HEK293 (cell line): ENCODE data around the gene PTPRA.

Experiments
- CTCF ChIA-PET: fragments of 350-600 bp; formaldehyde crosslinking; extraction: SDS; loops from one replicate; lab custom pipeline; 2021; ENCODE audit warnings: antibody characterized with exemption; lab: Yijun Ruan, JAX
- POLR2A ChIA-PET: fragments of 300-600 bp; formaldehyde crosslinking; extraction: SDS; loops from one replicate; lab custom pipeline; 2020; ENCODE audit warnings: antibody characterized with exemption, inconsistent platforms; lab: Yijun Ruan, JAX
- H3K27ac ChIP-seq: fragments of 200-500 bp; sonication (Bioruptor generic); 2 replicates; pipeline ENCODE4 v1.5.1; 2014; ENCODE audit warnings: low read depth, low read length, control low read depth, inconsistent platforms; ENCODE audit errors: extremely low read depth
- H3K36me3 ChIP-seq, 2 experiments: fragments of 200-500 bp in 1 of 2; sonication (Bioruptor generic) in 1 of 2; 1 replicate in 1 of 2; 2 replicates in 1 of 2; pipeline ENCODE4 v1.5.1; 2014 to 2017; ENCODE audit warnings: inconsistent platforms in 2 of 2, low read length in 2 of 2; ENCODE audit not compliant: control insufficient read depth in 2 of 2, insufficient read depth in 1 of 2
- H3K4me1 ChIP-seq: fragments of 200-500 bp; sonication (Bioruptor generic); 2 replicates; pipeline ENCODE4 v1.5.1; 2014; ENCODE audit warnings: mild to moderate bottlenecking, low read length, inconsistent platforms; ENCODE audit not compliant: control insufficient read depth, insufficient read depth
- H3K4me3 ChIP-seq: 2 replicates; pipeline ENCODE4 v1.5.1; 2011; ENCODE audit warnings: low read depth, mild to moderate bottlenecking, control low read depth, low read length, moderate library complexity
- H3K9me3 ChIP-seq: fragments of 200-500 bp; sonication (Bioruptor generic); 2 replicates; pipeline ENCODE4 v1.5.1; 2014; ENCODE audit warnings: low read depth, low read length, inconsistent platforms; ENCODE audit not compliant: control insufficient read depth, insufficient read depth
- CTCF ChIP-seq: fragments of 450-650 bp; formaldehyde crosslinking; IDR thresholded peaks from 2 replicates; pipeline ENCODE4 v1.5.1; 2016; ENCODE audit warnings: missing biosample characterization, missing genetic modification characterization
- HIC1 ChIP-seq: fragments of 450-650 bp; formaldehyde crosslinking; IDR thresholded peaks from 2 replicates; pipeline ENCODE4 v1.5.1; 2016; ENCODE audit warnings: missing biosample characterization, missing genetic modification characterization
- ZBTB20 ChIP-seq: fragments of 450-650 bp; formaldehyde crosslinking; IDR thresholded peaks from 2 replicates; pipeline ENCODE4 v1.5.1; 2016; ENCODE audit warnings: missing biosample characterization, missing genetic modification characterization
- ZNF157 ChIP-seq: fragments of 450-650 bp; formaldehyde crosslinking; IDR thresholded peaks from 2 replicates; pipeline ENCODE4 v1.5.1; 2016; ENCODE audit warnings: missing biosample characterization, missing genetic modification characterization
- ZNF174 ChIP-seq: fragments of 450-650 bp; formaldehyde crosslinking; IDR thresholded peaks from 2 replicates; pipeline ENCODE4 v1.5.0; 2017; ENCODE audit warnings: missing biosample characterization, mild to moderate bottlenecking, missing genetic modification characterization
- ZNF37A ChIP-seq: fragments of 450-650 bp; IDR thresholded peaks from 2 replicates; pipeline ENCODE4 v1.5.1; 2018; ENCODE audit warnings: missing biosample characterization, missing genetic modification characterization
- ZNF571 ChIP-seq: fragments of 450-650 bp; formaldehyde crosslinking; IDR thresholded peaks from 2 replicates; pipeline ENCODE4 v1.5.0; 2017; ENCODE audit warnings: missing biosample characterization, missing genetic modification characterization
- ZNF596 ChIP-seq: fragments of 450-650 bp; IDR thresholded peaks from 2 replicates; pipeline ENCODE4 v1.5.0; 2018; ENCODE audit warnings: missing biosample characterization, mild to moderate bottlenecking, missing genetic modification characterization, moderate library complexity
- TF ChIP-seq, protein P1 (sequence below): fragments of 450-650 bp; formaldehyde crosslinking; IDR thresholded peaks from 2 replicates; pipeline ENCODE4 v1.5.1; 2017; ENCODE audit warnings: missing biosample characterization, missing genetic modification characterization
- TF ChIP-seq, protein P2 (sequence below): fragments of 450-650 bp; formaldehyde crosslinking; conservative IDR thresholded peaks from 2 replicates; pipeline ENCODE4 v1.5.1; 2016; ENCODE audit warnings: low read depth, missing biosample characterization, missing genetic modification characterization
- TF ChIP-seq, protein P3 (sequence below): fragments of 450-650 bp; formaldehyde crosslinking; conservative IDR thresholded peaks from 2 replicates; pipeline ENCODE4 v1.5.1; 2016; ENCODE audit warnings: low read depth, missing biosample characterization, missing genetic modification characterization
- TF ChIP-seq, protein P4 (sequence below): fragments of 450-650 bp; formaldehyde crosslinking; IDR thresholded peaks from 2 replicates; pipeline ENCODE4 v1.5.1; 2016; ENCODE audit warnings: missing biosample characterization, missing genetic modification characterization
- TF ChIP-seq, protein P5 (sequence below): fragments of 450-650 bp; formaldehyde crosslinking; IDR thresholded peaks from 2 replicates; pipeline ENCODE4 v1.5.1; 2016; ENCODE audit warnings: missing biosample characterization, missing genetic modification characterization

Gene PTPRA

DNA sequence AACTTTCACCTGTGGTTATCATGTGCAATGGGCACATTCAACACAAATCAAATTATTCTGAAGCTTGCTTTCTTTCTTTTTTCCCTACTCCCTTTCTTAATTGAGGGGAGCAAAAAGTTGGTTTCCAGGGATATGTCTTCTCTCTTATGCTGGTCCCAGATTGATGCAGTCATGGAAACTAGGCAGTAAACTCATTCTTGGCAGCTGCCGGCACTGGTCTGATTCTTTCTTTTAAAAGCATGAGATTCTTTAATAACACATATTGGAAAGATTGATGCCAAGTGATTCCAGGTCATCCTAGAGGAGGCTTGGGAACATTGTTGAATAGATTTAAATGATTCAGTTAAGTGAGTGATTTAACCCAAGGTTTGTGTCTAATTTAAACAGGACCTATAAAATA, 29.0 kb downstream of the PTPRA start (continued):
- TF ChIP-seq, protein P1, sequence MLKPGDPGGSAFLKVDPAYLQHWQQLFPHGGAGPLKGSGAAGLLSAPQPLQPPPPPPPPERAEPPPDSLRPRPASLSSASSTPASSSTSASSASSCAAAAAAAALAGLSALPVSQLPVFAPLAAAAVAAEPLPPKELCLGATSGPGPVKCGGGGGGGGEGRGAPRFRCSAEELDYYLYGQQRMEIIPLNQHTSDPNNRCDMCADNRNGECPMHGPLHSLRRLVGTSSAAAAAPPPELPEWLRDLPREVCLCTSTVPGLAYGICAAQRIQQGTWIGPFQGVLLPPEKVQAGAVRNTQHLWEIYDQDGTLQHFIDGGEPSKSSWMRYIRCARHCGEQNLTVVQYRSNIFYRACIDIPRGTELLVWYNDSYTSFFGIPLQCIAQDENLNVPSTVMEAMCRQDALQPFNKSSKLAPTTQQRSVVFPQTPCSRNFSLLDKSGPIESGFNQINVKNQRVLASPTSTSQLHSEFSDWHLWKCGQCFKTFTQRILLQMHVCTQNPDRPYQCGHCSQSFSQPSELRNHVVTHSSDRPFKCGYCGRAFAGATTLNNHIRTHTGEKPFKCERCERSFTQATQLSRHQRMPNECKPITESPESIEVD (tag by site-specific recombination), result no peak
- TF ChIP-seq, protein P2, sequence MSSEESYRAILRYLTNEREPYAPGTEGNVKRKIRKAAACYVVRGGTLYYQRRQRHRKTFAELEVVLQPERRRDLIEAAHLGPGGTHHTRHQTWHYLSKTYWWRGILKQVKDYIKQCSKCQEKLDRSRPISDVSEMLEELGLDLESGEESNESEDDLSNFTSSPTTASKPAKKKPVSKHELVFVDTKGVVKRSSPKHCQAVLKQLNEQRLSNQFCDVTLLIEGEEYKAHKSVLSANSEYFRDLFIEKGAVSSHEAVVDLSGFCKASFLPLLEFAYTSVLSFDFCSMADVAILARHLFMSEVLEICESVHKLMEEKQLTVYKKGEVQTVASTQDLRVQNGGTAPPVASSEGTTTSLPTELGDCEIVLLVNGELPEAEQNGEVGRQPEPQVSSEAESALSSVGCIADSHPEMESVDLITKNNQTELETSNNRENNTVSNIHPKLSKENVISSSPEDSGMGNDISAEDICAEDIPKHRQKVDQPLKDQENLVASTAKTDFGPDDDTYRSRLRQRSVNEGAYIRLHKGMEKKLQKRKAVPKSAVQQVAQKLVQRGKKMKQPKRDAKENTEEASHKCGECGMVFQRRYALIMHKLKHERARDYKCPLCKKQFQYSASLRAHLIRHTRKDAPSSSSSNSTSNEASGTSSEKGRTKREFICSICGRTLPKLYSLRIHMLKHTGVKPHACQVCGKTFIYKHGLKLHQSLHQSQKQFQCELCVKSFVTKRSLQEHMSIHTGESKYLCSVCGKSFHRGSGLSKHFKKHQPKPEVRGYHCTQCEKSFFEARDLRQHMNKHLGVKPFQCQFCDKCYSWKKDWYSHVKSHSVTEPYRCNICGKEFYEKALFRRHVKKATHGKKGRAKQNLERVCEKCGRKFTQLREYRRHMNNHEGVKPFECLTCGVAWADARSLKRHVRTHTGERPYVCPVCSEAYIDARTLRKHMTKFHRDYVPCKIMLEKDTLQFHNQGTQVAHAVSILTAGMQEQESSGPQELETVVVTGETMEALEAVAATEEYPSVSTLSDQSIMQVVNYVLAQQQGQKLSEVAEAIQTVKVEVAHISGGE, result no peak
- TF ChIP-seq HIC1 (tag by site-specific recombination), result no peak
- no peak for TF ChIP-seq ZNF174 (tag by site-specific recombination)
- TF ChIP-seq, all 188 proteins: peak for 0

- ChIA-PET POLR2A (no interaction called here), CTCF (no interaction called here)
- H3K27ac ChIP-seq, result no peak overlapping the region
- H3K4me3 ChIP-seq, result no peak overlapping the region
- peaks cover 4% of the 10 kb centered on the region for H3K4me1 ChIP-seq
- no peaks in the 10 kb centered on the region; a peak in 1 of 3 replicates for H3K36me3 ChIP-seq
- H3K9me3 ChIP-seq, result no peaks in the 10 kb centered on the region
- no peak for TF ChIP-seq ZNF596 (tag by site-specific recombination)
- TF ChIP-seq ZNF157, result no peak
- TF ChIP-seq, protein P3, sequence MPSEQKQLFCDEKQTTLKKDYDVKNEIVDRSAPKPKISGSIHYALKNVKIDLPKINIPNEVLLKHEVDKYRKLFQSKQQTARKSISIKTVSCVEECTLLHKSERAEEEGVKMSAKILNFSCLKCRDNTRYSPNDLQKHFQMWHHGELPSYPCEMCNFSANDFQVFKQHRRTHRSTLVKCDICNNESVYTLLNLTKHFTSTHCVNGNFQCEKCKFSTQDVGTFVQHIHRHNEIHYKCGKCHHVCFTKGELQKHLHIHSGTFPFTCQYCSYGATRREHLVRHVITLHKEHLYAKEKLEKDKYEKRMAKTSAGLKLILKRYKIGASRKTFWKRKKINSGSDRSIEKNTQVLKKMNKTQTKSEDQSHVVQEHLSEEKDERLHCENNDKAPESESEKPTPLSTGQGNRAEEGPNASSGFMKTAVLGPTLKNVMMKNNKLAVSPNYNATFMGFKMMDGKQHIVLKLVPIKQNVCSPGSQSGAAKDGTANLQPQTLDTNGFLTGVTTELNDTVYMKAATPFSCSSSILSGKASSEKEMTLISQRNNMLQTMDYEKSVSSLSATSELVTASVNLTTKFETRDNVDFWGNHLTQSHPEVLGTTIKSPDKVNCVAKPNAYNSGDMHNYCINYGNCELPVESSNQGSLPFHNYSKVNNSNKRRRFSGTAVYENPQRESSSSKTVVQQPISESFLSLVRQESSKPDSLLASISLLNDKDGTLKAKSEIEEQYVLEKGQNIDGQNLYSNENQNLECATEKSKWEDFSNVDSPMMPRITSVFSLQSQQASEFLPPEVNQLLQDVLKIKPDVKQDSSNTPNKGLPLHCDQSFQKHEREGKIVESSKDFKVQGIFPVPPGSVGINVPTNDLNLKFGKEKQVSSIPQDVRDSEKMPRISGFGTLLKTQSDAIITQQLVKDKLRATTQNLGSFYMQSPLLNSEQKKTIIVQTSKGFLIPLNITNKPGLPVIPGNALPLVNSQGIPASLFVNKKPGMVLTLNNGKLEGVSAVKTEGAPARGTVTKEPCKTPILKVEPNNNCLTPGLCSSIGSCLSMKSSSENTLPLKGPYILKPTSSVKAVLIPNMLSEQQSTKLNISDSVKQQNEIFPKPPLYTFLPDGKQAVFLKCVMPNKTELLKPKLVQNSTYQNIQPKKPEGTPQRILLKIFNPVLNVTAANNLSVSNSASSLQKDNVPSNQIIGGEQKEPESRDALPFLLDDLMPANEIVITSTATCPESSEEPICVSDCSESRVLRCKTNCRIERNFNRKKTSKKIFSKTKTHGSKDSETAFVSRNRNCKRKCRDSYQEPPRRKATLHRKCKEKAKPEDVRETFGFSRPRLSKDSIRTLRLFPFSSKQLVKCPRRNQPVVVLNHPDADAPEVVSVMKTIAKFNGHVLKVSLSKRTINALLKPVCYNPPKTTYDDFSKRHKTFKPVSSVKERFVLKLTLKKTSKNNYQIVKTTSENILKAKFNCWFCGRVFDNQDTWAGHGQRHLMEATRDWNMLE (tag by site-specific recombination), result no peak
- TF ChIP-seq, protein P4, sequence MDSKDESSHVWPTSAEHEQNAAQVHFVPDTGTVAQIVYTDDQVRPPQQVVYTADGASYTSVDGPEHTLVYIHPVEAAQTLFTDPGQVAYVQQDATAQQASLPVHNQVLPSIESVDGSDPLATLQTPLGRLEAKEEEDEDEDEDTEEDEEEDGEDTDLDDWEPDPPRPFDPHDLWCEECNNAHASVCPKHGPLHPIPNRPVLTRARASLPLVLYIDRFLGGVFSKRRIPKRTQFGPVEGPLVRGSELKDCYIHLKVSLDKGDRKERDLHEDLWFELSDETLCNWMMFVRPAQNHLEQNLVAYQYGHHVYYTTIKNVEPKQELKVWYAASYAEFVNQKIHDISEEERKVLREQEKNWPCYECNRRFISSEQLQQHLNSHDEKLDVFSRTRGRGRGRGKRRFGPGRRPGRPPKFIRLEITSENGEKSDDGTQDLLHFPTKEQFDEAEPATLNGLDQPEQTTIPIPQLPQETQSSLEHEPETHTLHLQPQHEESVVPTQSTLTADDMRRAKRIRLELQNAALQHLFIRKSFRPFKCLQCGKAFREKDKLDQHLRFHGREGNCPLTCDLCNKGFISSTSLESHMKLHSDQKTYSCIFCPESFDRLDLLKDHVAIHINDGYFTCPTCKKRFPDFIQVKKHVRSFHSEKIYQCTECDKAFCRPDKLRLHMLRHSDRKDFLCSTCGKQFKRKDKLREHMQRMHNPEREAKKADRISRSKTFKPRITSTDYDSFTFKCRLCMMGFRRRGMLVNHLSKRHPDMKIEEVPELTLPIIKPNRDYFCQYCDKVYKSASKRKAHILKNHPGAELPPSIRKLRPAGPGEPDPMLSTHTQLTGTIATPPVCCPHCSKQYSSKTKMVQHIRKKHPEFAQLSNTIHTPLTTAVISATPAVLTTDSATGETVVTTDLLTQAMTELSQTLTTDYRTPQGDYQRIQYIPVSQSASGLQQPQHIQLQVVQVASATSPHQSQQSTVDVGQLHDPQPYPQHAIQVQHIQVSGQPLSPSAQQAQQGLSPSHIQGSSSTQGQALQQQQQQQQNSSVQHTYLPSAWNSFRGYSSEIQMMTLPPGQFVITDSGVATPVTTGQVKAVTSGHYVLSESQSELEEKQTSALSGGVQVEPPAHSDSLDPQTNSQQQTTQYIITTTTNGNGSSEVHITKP, result no peak
- no peak for TF ChIP-seq ZNF571 (tag by site-specific recombination)
- TF ChIP-seq, protein P5, sequence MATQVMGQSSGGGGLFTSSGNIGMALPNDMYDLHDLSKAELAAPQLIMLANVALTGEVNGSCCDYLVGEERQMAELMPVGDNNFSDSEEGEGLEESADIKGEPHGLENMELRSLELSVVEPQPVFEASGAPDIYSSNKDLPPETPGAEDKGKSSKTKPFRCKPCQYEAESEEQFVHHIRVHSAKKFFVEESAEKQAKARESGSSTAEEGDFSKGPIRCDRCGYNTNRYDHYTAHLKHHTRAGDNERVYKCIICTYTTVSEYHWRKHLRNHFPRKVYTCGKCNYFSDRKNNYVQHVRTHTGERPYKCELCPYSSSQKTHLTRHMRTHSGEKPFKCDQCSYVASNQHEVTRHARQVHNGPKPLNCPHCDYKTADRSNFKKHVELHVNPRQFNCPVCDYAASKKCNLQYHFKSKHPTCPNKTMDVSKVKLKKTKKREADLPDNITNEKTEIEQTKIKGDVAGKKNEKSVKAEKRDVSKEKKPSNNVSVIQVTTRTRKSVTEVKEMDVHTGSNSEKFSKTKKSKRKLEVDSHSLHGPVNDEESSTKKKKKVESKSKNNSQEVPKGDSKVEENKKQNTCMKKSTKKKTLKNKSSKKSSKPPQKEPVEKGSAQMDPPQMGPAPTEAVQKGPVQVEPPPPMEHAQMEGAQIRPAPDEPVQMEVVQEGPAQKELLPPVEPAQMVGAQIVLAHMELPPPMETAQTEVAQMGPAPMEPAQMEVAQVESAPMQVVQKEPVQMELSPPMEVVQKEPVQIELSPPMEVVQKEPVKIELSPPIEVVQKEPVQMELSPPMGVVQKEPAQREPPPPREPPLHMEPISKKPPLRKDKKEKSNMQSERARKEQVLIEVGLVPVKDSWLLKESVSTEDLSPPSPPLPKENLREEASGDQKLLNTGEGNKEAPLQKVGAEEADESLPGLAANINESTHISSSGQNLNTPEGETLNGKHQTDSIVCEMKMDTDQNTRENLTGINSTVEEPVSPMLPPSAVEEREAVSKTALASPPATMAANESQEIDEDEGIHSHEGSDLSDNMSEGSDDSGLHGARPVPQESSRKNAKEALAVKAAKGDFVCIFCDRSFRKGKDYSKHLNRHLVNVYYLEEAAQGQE, result no peak
- no peak for TF ChIP-seq ZBTB20 (tag by site-specific recombination)
- TF ChIP-seq CTCF, result no peak
- no peak for TF ChIP-seq ZNF37A (tag by site-specific recombination)
Observed at GRCh38 chr20:2902818-2903217, 29.5 kb downstream of the PTPRA start.
